Epithelial cell of umbilical artery (primary cell): ENCODE data around the gene CFAP210. TPM values are rescaled to one million over a fixed set of nuclear protein-coding genes. Genes with fewer than 3 reads are reported as not detected.

Source experiments
- total RNA-seq: library from RNA; depleted of rRNA; stranded (reverse); fragments of >200 nt; gene quantifications from 2 replicates; pipeline ENCODE4 v1.2.3, GENCODE V29; 2014

The CFAP210 gene
- not detected in 2 replicates for total RNA-seq

GRCh38 chr2:169694113-169694893 lies at the start of gene CFAP210, which contains the start of gene PHOSPHO2:
TSS of gene CFAP210 (minus strand) at chr2:169694405. CDS start at chr2:169694327, 78 bp downstream.
TSS of gene PHOSPHO2 (plus strand) at chr2:169694469. CDS start at chr2:169700972, 6,503 bp downstream.

Other genes with a start within 250 kb of the CFAP210 start
- 2.9 and 5.0 TPM in 2 replicates for gene BBS5, start 214.9 kb downstream of the CFAP210 start, total RNA-seq
- gene KLHL41, start 184.7 kb downstream of the CFAP210 start, total RNA-seq = under 0.01 and 0.15 TPM in 2 replicates
- 23.4 and 35.9 TPM in 2 replicates for gene FASTKD1, start 120.5 kb downstream of the CFAP210 start, total RNA-seq
- 20.5 and 32.8 TPM in 2 replicates for gene PPIG, start 110.1 kb downstream of the CFAP210 start, total RNA-seq
- gene PHOSPHO2, start 64 bp upstream of the CFAP210 start, total RNA-seq = 2.3 and 2.9 TPM in 2 replicates
- 15.0 and 16.9 TPM in 2 replicates for gene KLHL23, start 39.4 kb upstream of the CFAP210 start, total RNA-seq
- 136 and 248 TPM in 2 replicates for gene SSB, start 104.5 kb upstream of the CFAP210 start, total RNA-seq
- gene METTL5, start 130.5 kb upstream of the CFAP210 start, total RNA-seq = 55.6 and 61.4 TPM in 2 replicates
- gene UBR3, start 133.0 kb upstream of the CFAP210 start, total RNA-seq = 29.2 and 33.7 TPM in 2 replicates